SK-N-SH (cell line): ENCODE data around the gene CTDP1. TPM values are rescaled to one million over a fixed set of nuclear protein-coding genes. Genes with fewer than 3 reads are reported as not detected.

ENCODE experiments used
- CTCF ChIA-PET: fragments of 300-600, 350-600 bp; formaldehyde crosslinking; extraction: SDS; loops from one replicate; lab custom pipeline; 2021; lab: Yijun Ruan, JAX
- POLR2A ChIA-PET: fragments of 350-600 bp; sonication (Branson Sonifier 250); formaldehyde crosslinking; extraction: SDS; loops from one replicate; lab custom pipeline; 2020; ENCODE audit warnings: antibody characterized with exemption, inconsistent platforms; lab: Yijun Ruan, JAX
- DNase-seq: peaks from one replicate; pipeline ENCODE4 v3.0.0; 2012
- H2AFZ ChIP-seq: fragments of 200-600 bp; sonication (generic); 2 replicates; pipeline ENCODE4 v1.8.1; 2016; ENCODE audit warnings: antibody characterized with exemption, mild to moderate bottlenecking, low read depth
- H3F3A ChIP-seq: fragments of 200-600 bp; sonication (generic); replicated peaks from 2 replicates; pipeline ENCODE3; 2016; ENCODE audit warnings: antibody characterized with exemption, mild to moderate bottlenecking; ENCODE audit not compliant: insufficient read depth
- H3K27ac ChIP-seq, 2 experiments: fragments of 200-500 bp in 1 of 2; fragments of 200-600 bp in 1 of 2; sonication (Bioruptor generic) in 1 of 2; sonication (generic), shearing (Covaris generic) in 1 of 2; 2 replicates each; pipeline versions ENCODE4 v1.5.1 to v1.6.1; 2014 to 2016; ENCODE audit warnings: low read depth in 2 of 2, inconsistent platforms in 1 of 2, low read length in 1 of 2, mild to moderate bottlenecking in 1 of 2, mixed read lengths in 1 of 2
- H3K27me3 ChIP-seq: fragments of 200-600 bp; sonication (generic), shearing (Covaris generic); 2 replicates; pipeline ENCODE4 v1.6.1; 2016; ENCODE audit warnings: mixed run types; ENCODE audit not compliant: insufficient read depth
- H3K36me3 ChIP-seq, 2 experiments: fragments of 200-500 bp in 1 of 2; fragments of 200-600 bp in 1 of 2; sonication (Bioruptor generic) in 1 of 2; sonication (generic) in 1 of 2; replicated peaks in 1 of 2; 2 replicates each; pipeline versions ENCODE3 to v1.5.1; 2014 to 2016; ENCODE audit warnings: low read length in 1 of 2, mild to moderate bottlenecking in 1 of 2; ENCODE audit not compliant: insufficient read depth in 2 of 2, control insufficient read depth in 1 of 2
- H3K4me1 ChIP-seq, 2 experiments: fragments of 200-500 bp in 1 of 2; fragments of 200-600 bp in 1 of 2; sonication (Bioruptor generic) in 1 of 2; sonication (generic), shearing (Covaris generic) in 1 of 2; 2 replicates each; pipeline versions ENCODE4 v1.5.1 to v1.6.1; 2014 to 2016; ENCODE audit warnings: low read depth in 1 of 2, low read length in 1 of 2, mixed run types in 1 of 2; ENCODE audit not compliant: insufficient read depth in 2 of 2, control insufficient read depth in 1 of 2
- H3K4me2 ChIP-seq: fragments of 200-600 bp; sonication (generic), shearing (Covaris generic); 2 replicates; pipeline ENCODE4 v1.6.1; 2017; ENCODE audit warnings: mixed run types
- H3K4me3 ChIP-seq, 2 experiments: fragments of 200-500 bp in 1 of 2; fragments of 200-600 bp in 1 of 2; sonication (Bioruptor generic) in 1 of 2; sonication (generic), shearing (Covaris generic) in 1 of 2; 2 replicates each; pipeline versions ENCODE4 v1.5.1 to v1.8.1; 2014 to 2016; ENCODE audit warnings: low read depth in 2 of 2, inconsistent platforms in 1 of 2, low read length in 1 of 2, mild to moderate bottlenecking in 1 of 2, mixed read lengths in 1 of 2, moderate library complexity in 1 of 2
- H3K79me2 ChIP-seq: fragments of 200-600 bp; sonication (generic); 2 replicates; pipeline ENCODE4 v1.8.1; 2017; ENCODE audit warnings: mild to moderate bottlenecking; ENCODE audit not compliant: insufficient read depth
- H3K9ac ChIP-seq: fragments of 200-600 bp; sonication (generic); 2 replicates; pipeline ENCODE4 v1.6.1; 2017; ENCODE audit warnings: mixed run types
- H3K9me2 ChIP-seq: fragments of 200-600 bp; sonication (generic); 2 replicates; pipeline ENCODE4 v1.6.1; 2017; ENCODE audit warnings: mixed run types
- H3K9me3 ChIP-seq: fragments of 200-600 bp; sonication (generic); 2 replicates; pipeline ENCODE4 v1.6.1; 2017; ENCODE audit warnings: mixed run types, mild to moderate bottlenecking, moderate library complexity
- H4K20me1 ChIP-seq: fragments of 200-600 bp; sonication (generic); 2 replicates; pipeline ENCODE4 v1.6.1; 2017; ENCODE audit warnings: mild to moderate bottlenecking, mixed run types; ENCODE audit not compliant: insufficient read depth
- CHD2 ChIP-seq: fragments of 150-350 bp; IDR thresholded peaks from 2 replicates; pipeline ENCODE4 v1.6.1; 2018; ENCODE audit warnings: low read length; ENCODE audit not compliant: partially characterized antibody
- FOSL2 ChIP-seq: IDR thresholded peaks from 2 replicates; pipeline ENCODE4 v1.4.0; 2012; ENCODE audit warnings: low read depth, mild to moderate bottlenecking, moderate library complexity, borderline replicate concordance
- FOXJ3 ChIP-seq: sonication (generic); formaldehyde crosslinking; IDR thresholded peaks from 2 replicates; pipeline ENCODE4 v1.5.1; 2020; ENCODE audit warnings: mild to moderate bottlenecking, missing genetic modification reagents
- GABPA ChIP-seq: IDR thresholded peaks from 2 replicates; pipeline ENCODE4 v1.4.0; 2012; ENCODE audit warnings: low read depth, mild to moderate bottlenecking
- JUND ChIP-seq: IDR thresholded peaks from 2 replicates; pipeline ENCODE4 v1.4.0; 2012
- MAX ChIP-seq: IDR thresholded peaks from 2 replicates; pipeline ENCODE4 v1.4.0; 2012; ENCODE audit warnings: low read depth
- RCOR1 ChIP-seq: fragments of 150-350 bp; IDR thresholded peaks from 2 replicates; pipeline ENCODE4 v1.6.1; 2017; ENCODE audit warnings: antibody characterized with exemption, low read length
- RFX5 ChIP-seq: IDR thresholded peaks from 2 replicates; pipeline ENCODE4 v1.6.1; 2012; ENCODE audit warnings: mild to moderate bottlenecking, improper control_type of control experiment, low read length
- TCF12 ChIP-seq: IDR thresholded peaks from 2 replicates; pipeline ENCODE4 v1.4.0; 2012
- USF1 ChIP-seq: IDR thresholded peaks from 2 replicates; pipeline ENCODE4 v1.4.0; 2012; ENCODE audit warnings: low read depth, borderline replicate concordance
- YY1 ChIP-seq: IDR thresholded peaks from 2 replicates; pipeline ENCODE4 v1.4.0; 2012; ENCODE audit warnings: low read depth, mild to moderate bottlenecking
- ZBTB33 ChIP-seq: IDR thresholded peaks from 2 replicates; pipeline ENCODE4 v1.4.0; 2012; ENCODE audit warnings: low read depth, borderline replicate concordance
- WGBS: methylation state at CpG from one replicate; pipeline ENCODE4 v1.1.6; 2017; ENCODE audit warnings: low lambda C conversion rate; 5-methylcytosine and 5-hydroxymethylcytosine counted together
- polyA plus RNA-seq, 3 experiments: library from polyadenylated mRNA; depleted of rRNA; stranded (reverse); fragments of >200 nt; gene quantifications; 2 replicates each; pipeline ENCODE4 v1.2.3, GENCODE V29; 2012

CTDP1 gene
- polyA plus RNA-seq, 1 of the 3 experiments (the other 2 are of a cell fraction) = 15.6 TPM

DNA sequence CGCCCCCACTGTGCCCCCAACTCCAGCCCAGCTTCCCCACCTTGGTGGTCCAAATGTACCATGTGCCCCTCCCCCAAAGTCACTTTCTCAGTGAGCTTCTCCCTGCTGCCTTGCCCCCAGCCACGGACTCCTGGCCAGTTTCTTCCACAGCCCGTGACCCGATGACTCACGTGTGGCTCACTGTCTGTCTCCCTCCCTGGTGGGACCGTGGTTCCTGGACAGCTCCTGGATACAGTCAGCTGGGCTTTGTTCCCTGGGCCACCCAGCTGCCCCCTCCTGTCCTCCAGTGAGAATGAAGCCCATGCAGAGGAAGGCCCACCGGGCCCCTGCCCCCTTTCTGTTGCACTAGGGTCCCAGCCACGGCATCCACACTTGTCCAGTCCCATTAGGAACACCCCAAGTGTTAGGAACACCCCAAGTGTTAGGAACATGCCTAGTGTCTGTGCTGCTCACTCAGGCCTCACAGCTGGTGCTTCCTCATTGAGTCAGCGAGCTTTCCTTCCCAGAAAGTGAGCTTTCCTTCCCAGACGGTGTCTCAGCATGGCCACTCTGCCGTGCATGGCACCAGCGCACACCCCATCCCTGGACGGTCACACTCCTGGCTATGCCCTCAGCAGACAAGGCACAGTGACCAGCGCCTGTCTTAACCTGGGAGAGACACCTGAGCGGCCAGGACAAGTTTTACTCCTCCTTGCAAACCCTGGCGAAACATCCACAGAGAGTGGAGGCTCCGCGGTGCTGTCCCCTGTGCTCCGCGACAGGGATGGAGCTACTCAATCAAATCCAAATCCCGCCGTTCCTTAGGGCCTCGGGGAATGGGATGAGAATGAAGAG lies 44.8 kb upstream of the CTDP1 start:
- POLR2A ChIA-PET = no interaction called here
- CTCF ChIA-PET = no interaction called here

DNA sequence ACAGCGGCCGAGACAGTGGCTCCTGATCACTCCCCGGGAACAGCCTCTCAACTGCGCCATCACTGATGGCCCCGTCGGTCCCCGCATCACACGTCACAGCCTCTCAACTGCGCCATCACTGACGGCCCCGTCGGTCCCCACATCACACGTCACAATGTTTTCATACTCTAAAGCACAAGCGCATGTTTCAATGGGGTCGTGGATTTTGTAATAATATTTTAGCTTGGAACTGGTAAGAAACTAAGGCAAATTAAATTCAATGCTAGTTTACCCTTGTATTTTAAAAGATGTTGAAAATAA lies 44.2 kb upstream of the CTDP1 start:
- no peak overlapping the region for H3K4me2 ChIP-seq
- no peaks in the 10 kb centered on the region for H3K36me3 ChIP-seq
- no peaks in the 10 kb centered on the region for H3K9me2 ChIP-seq
- H3K4me3 ChIP-seq = no peak overlapping the region
- no peaks in the 10 kb centered on the region for H4K20me1 ChIP-seq
- WGBS = 47% methylated on average over 15 of the region's 15 CpGs
- H3F3A ChIP-seq = no peaks in the 10 kb centered on the region
- TF ChIP-seq ZBTB33 (no peak), JUND (no peak), MAX (no peak)
- POLR2A ChIA-PET = no interaction called here
- no peak overlapping the region for H3K9ac ChIP-seq
- no peaks in the 10 kb centered on the region for H3K79me2 ChIP-seq
- no peak overlapping the region for H2AFZ ChIP-seq
- H3K9me3 ChIP-seq = no peaks in the 10 kb centered on the region
- H3K27ac ChIP-seq = no peak overlapping the region
- CTCF ChIA-PET = no interaction called here
- H3K4me1 ChIP-seq = no peaks in the 10 kb centered on the region
- peaks cover 54% of the 10 kb centered on the region for H3K27me3 ChIP-seq
- no peak for DNase-seq

More for the DNA sequence above, 44.8 kb upstream of the CTDP1 start:
- no peak for DNase-seq
- no peak overlapping the region for H3K27ac ChIP-seq
- no peak overlapping the region for H3K4me3 ChIP-seq
- WGBS = 35% methylated on average over 13 of the region's 23 CpGs
- H4K20me1 ChIP-seq = no peaks in the 10 kb centered on the region
- H2AFZ ChIP-seq = no peak overlapping the region
- no peaks in the 10 kb centered on the region for H3K4me1 ChIP-seq
- no peaks in the 10 kb centered on the region for H3K9me2 ChIP-seq
- TF ChIP-seq FOSL2 (no peak), RFX5 (no peak), CHD2 (no peak), TCF12 (no peak), FOXJ3 (CRISPR knock-in tag) (no peak), GABPA (no peak), USF1 (no peak), YY1 (no peak), RCOR1 (no peak)
- TF ChIP-seq, all 33 proteins: peak for 0
- Histone ChIP-seq H3K27me3 (peaks cover 54% of the 10 kb centered on the region), H3K4me2 (no peak overlapping the region), H3K9ac (no peak overlapping the region), H3K79me2 (no peaks in the 10 kb centered on the region), H3F3A (no peaks in the 10 kb centered on the region), H3K36me3 (no peaks in the 10 kb centered on the region), H3K9me3 (no peaks in the 10 kb centered on the region)
